ENCODE measurements around the gene DNASE1. TPM values are rescaled to one million over a fixed set of nuclear protein-coding genes. Genes with fewer than 3 reads are reported as not detected.

Gene DNASE1
- total RNA-seq, 1 donor from 2014 or later, result 16.2 TPM

DNA sequence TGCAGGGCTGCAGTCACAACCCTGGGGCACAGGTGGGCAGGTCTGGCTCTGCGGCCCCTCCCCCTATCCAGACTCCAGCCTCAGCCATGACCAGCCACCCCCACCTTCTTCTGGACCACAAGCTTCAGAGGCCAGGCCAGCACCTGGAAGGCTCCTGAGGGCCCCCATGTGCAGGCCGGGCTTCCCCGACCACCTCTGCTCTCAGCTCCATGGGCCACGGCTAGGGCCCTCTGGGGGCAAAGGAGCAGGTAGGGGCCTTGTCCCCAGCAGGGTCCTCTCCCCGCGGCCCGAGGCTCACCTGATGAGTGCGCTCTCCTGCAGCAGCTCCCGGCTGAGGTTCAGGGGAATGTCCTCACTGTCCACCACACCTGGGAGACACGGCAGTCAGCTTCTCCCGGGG is 16.9 kb downstream of the DNASE1 start:
- Mint-ChIP-seq H3K9me3 (ENCODE audit: unreplicated experiment) (peaks cover 2% of the 10 kb centered on the region), H3K27me3 (ENCODE audit: low read depth, unreplicated experiment) (no peaks in the 10 kb centered on the region), H3K36me3 (ENCODE audit: low read depth, unreplicated experiment) (peaks cover 36% of the 10 kb centered on the region), H3K27ac (ENCODE audit: unreplicated experiment) (no peak overlapping the region), H3K4me3 (ENCODE audit: unreplicated experiment) (no peak overlapping the region), H3K4me1 (ENCODE audit: low read depth, unreplicated experiment) (no peaks in the 10 kb centered on the region)
- no peak overlapping the region for H2AFZ ChIP-seq (ENCODE audit: low read depth, low read length)
- FAIRE-seq, result no peak
- no peak overlapping the region for H3K9ac ChIP-seq (ENCODE audit: low read length)
- peaks cover 9% of the 10 kb centered on the region for H3K9me3 ChIP-seq (ENCODE audit: insufficient read depth, low read depth, low read length)
- H3K4me1 ChIP-seq (ENCODE audit: insufficient read depth, low read length), result no peaks in the 10 kb centered on the region
- no peaks in the 10 kb centered on the region for H3K79me2 ChIP-seq (ENCODE audit: insufficient read depth, low read length)
- TF ChIP-seq EZH2 (IDR thresholded peaks at IDR 0.05; ENCODE audit: insufficient read depth, low read length), result no peak
- H3K27me3 ChIP-seq (ENCODE audit: insufficient read depth, low read length), result no peaks in the 10 kb centered on the region
- no peak for DNase-seq (ENCODE audit: low read depth)
- H3K27ac ChIP-seq (ENCODE audit: low read depth, low read length), result no peak overlapping the region
- H4K20me1 ChIP-seq (ENCODE audit: insufficient read depth, low read length), result no peaks in the 10 kb centered on the region
- no peak overlapping the region for H3K4me3 ChIP-seq (ENCODE audit: insufficient read depth, low read depth, low read length)
- H3K4me2 ChIP-seq (ENCODE audit: low read length), result no peak overlapping the region
- H3K36me3 ChIP-seq (ENCODE audit: insufficient read depth, low read length), result no peaks in the 10 kb centered on the region

DNA sequence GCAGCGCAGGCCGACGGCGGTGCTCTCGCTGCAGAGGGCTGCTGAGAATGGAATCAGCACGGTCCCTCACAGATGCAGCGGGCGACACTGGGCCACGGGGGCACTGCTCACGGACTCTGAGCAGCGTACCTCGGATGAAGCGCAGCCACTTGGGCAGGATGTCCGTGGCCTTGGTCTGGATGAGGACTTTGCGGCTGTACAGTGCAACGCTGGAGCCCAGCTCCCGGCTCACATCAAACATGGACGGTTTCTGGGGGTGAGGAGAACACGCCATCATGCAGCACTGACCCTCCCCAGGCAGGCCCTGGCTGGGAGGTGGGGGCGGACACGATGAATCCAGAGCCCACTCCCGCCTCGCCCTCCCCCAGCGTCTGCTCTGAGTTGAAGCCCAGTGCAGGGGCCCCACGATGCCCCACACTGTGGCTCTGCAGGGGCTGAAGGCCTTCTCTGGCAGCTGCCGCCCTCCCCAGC is 18.1 kb downstream of the DNASE1 start:
- Histone ChIP-seq H3K9me3 (ENCODE audit: insufficient read depth, low read depth, low read length) (peaks cover 9% of the 10 kb centered on the region), H3K27me3 (ENCODE audit: insufficient read depth, low read length) (no peaks in the 10 kb centered on the region), H4K20me1 (ENCODE audit: insufficient read depth, low read length) (no peaks in the 10 kb centered on the region), H3K9ac (ENCODE audit: low read length) (no peak overlapping the region), H3K4me3 (ENCODE audit: insufficient read depth, low read depth, low read length) (no peak overlapping the region), H3K79me2 (ENCODE audit: insufficient read depth, low read length) (no peaks in the 10 kb centered on the region), H3K4me1 (ENCODE audit: insufficient read depth, low read length) (no peaks in the 10 kb centered on the region), H3K4me2 (ENCODE audit: low read length) (no peak overlapping the region), H3K27ac (ENCODE audit: low read depth, low read length) (no peak overlapping the region), H3K36me3 (ENCODE audit: insufficient read depth, low read length) (no peaks in the 10 kb centered on the region), H2AFZ (ENCODE audit: low read depth, low read length) (no peak overlapping the region)
- Mint-ChIP-seq H3K4me1 (ENCODE audit: low read depth, unreplicated experiment) (no peaks in the 10 kb centered on the region), H3K36me3 (ENCODE audit: low read depth, unreplicated experiment) (peaks cover 40% of the 10 kb centered on the region), H3K4me3 (ENCODE audit: unreplicated experiment) (no peak overlapping the region), H3K27ac (ENCODE audit: unreplicated experiment) (no peak overlapping the region), H3K27me3 (ENCODE audit: low read depth, unreplicated experiment) (no peaks in the 10 kb centered on the region), H3K9me3 (ENCODE audit: unreplicated experiment) (peaks cover 2% of the 10 kb centered on the region)
- TF ChIP-seq, protein P1, sequence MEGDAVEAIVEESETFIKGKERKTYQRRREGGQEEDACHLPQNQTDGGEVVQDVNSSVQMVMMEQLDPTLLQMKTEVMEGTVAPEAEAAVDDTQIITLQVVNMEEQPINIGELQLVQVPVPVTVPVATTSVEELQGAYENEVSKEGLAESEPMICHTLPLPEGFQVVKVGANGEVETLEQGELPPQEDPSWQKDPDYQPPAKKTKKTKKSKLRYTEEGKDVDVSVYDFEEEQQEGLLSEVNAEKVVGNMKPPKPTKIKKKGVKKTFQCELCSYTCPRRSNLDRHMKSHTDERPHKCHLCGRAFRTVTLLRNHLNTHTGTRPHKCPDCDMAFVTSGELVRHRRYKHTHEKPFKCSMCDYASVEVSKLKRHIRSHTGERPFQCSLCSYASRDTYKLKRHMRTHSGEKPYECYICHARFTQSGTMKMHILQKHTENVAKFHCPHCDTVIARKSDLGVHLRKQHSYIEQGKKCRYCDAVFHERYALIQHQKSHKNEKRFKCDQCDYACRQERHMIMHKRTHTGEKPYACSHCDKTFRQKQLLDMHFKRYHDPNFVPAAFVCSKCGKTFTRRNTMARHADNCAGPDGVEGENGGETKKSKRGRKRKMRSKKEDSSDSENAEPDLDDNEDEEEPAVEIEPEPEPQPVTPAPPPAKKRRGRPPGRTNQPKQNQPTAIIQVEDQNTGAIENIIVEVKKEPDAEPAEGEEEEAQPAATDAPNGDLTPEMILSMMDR (IDR thresholded peaks at IDR 0.05; ENCODE audit: insufficient read depth, low read depth, low read length), result no peak
- TF ChIP-seq EZH2 (IDR thresholded peaks at IDR 0.05; ENCODE audit: insufficient read depth, low read length), result no peak
- FAIRE-seq, result no peak
- DNase-seq (ENCODE audit: low read depth), result no peak

DNA sequence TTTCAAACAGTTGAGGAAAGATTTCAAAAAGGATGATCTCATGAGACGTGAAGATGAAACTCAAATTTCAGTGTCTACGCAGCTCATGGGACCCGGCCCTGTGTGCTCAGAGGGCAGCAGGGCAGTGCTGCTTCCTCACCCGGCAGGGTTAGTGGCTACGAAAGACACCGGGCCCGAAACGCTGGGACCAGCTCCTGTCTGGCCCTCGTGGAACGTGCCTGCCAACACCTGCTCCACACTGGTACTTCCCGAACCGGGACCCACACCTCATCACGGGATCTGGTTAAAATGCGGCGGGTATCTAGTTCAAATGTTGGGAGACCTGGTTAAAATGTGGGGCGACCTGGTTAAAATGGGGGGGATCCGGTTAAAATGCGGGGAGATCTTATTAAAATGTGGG is 18.7 kb downstream of the DNASE1 start:
- no peaks in the 10 kb centered on the region for H3K4me1 ChIP-seq (ENCODE audit: insufficient read depth, low read length)
- H3K27me3 ChIP-seq (ENCODE audit: insufficient read depth, low read length), result no peaks in the 10 kb centered on the region
- Mint-ChIP-seq H3K27ac (ENCODE audit: unreplicated experiment) (no peak overlapping the region), H3K4me3 (ENCODE audit: unreplicated experiment) (no peak overlapping the region), H3K36me3 (ENCODE audit: low read depth, unreplicated experiment) (peaks cover 42% of the 10 kb centered on the region), H3K9me3 (ENCODE audit: unreplicated experiment) (peaks cover 2% of the 10 kb centered on the region), H3K4me1 (ENCODE audit: low read depth, unreplicated experiment) (no peaks in the 10 kb centered on the region), H3K27me3 (ENCODE audit: low read depth, unreplicated experiment) (no peaks in the 10 kb centered on the region)
- H4K20me1 ChIP-seq (ENCODE audit: insufficient read depth, low read length), result no peaks in the 10 kb centered on the region
- H3K79me2 ChIP-seq (ENCODE audit: insufficient read depth, low read length), result no peaks in the 10 kb centered on the region
- H3K27ac ChIP-seq (ENCODE audit: low read depth, low read length), result no peak overlapping the region
- no peak overlapping the region for H3K4me2 ChIP-seq (ENCODE audit: low read length)
- no peak overlapping the region for H3K9ac ChIP-seq (ENCODE audit: low read length)
- no peak for DNase-seq (ENCODE audit: low read depth)
- no peak overlapping the region for H2AFZ ChIP-seq (ENCODE audit: low read depth, low read length)
- peaks cover 2% of the 10 kb centered on the region for H3K36me3 ChIP-seq (ENCODE audit: insufficient read depth, low read length)
- FAIRE-seq, result no peak
- TF ChIP-seq, protein P1 (IDR thresholded peaks at IDR 0.05; ENCODE audit: insufficient read depth, low read depth, low read length), result no peak
- TF ChIP-seq EZH2 (IDR thresholded peaks at IDR 0.05; ENCODE audit: insufficient read depth, low read length), result no peak
- H3K9me3 ChIP-seq (ENCODE audit: insufficient read depth, low read depth, low read length), result peaks cover 9% of the 10 kb centered on the region
- no peak overlapping the region for H3K4me3 ChIP-seq (ENCODE audit: insufficient read depth, low read depth, low read length)
